Thymus (tissue), 11 donors: Measurements from ENCODE around the gene LLGL1. TPM values are rescaled to one million over a fixed set of nuclear protein-coding genes. Genes with fewer than 3 reads are reported as not detected.

Experiments
- DNase-seq, 9 donors: peaks; one replicate each; pipeline ENCODE4 v3.0.0-alpha.2; 2013; ENCODE audit warnings: low spot score in 9 of 9, low read depth in 6 of 9, missing footprints in 1 of 9
- H3K27ac ChIP-seq, 2 donors: one replicate each; pipeline ENCODE4 v1.5.1; 2013; ENCODE audit warnings: control low read depth in 1 of 2, low read depth in 1 of 2, low read length in 1 of 2, mild to moderate bottlenecking in 1 of 2, moderate library complexity in 1 of 2
- H3K27me3 ChIP-seq, 2 donors: one replicate each; pipeline ENCODE4 v1.5.1; 2013; ENCODE audit warnings: low read length in 1 of 2; ENCODE audit not compliant: control insufficient read depth in 2 of 2, insufficient read depth in 1 of 2
- H3K36me3 ChIP-seq, 2 donors: one replicate each; pipeline ENCODE4 v1.5.1; 2013; ENCODE audit warnings: low read length in 1 of 2, mild to moderate bottlenecking in 1 of 2, moderate library complexity in 1 of 2; ENCODE audit not compliant: control insufficient read depth in 2 of 2, insufficient read depth in 2 of 2
- H3K4me1 ChIP-seq, 2 donors: one replicate each; pipeline ENCODE4 v1.5.1; 2013; ENCODE audit warnings: low read length in 2 of 2; ENCODE audit not compliant: control insufficient read depth in 2 of 2, insufficient read depth in 2 of 2
- H3K4me3 ChIP-seq, 2 donors: one replicate each; pipeline ENCODE4 v1.5.1; 2013; ENCODE audit warnings: low read length in 2 of 2, control low read depth in 1 of 2, mild to moderate bottlenecking in 1 of 2
- H3K9me3 ChIP-seq, 2 donors: one replicate each; pipeline ENCODE4 v1.5.1; 2013; ENCODE audit warnings: low read length in 1 of 2, mild to moderate bottlenecking in 1 of 2; ENCODE audit not compliant: control insufficient read depth in 2 of 2, insufficient read depth in 1 of 2
- WGBS: extraction: QIAGEN DNeasy Blood & Tissue Kit; methylation state at CpG from one replicate; pipeline ENCODE4 v1.1.7; 2013; 5-methylcytosine and 5-hydroxymethylcytosine counted together
- polyA plus RNA-seq: library from polyadenylated mRNA; stranded (reverse); fragments of 200-250 nt; gene quantifications from one replicate; pipeline ENCODE4 v1.2.3, GENCODE V29; 2013
- total RNA-seq: library from RNA; stranded (reverse); fragments of 120-200 nt; gene quantifications from one replicate; pipeline ENCODE4 v1.2.4, GENCODE V29; 2013
- donor health status: healthy.

Gene LLGL1
- total and polyA plus RNA-seq, 2 donors: 8.0 to 8.3 TPM

DNA sequence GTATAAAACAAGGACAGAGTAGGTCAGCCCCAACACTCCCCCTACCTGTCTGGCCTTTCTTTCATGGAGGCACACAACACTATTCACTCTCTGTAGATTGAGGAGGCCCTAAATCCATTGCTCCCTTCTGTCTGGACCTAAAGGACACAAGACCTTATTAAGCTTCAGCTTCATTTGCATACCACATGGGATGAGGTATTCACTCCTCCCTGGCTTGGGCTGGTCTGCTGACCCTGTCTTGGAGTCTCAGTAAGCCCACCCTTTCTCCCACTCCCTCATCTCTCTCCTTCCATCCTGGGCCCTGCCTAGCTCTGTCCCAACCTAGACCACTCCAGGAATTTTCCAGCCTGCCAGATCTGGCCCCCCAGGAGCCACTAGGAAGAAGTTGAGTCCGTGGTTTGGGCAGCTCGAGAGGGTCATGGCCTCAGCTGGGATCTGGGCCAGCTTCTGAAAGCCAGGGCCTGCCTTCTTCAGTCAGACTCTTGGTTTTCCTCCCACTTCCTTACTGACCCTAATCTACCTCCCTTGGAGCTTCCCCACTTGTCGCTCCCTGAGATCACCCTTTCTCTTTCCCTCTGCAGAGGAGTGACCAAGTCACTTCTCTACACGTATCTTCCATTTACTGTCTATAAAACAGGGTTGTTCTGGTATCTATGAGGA lies 6.5 kb upstream of the LLGL1 start:
- Histone ChIP-seq H3K4me1 (no peaks in the 10 kb centered on the region), H3K27me3 (no peaks in the 10 kb centered on the region), H3K9me3 (no peaks in the 10 kb centered on the region), H3K4me3 (no peak overlapping the region), H3K36me3 (no peaks in the 10 kb centered on the region), H3K27ac (no peak overlapping the region)
- 72% methylated on average over 4 of the region's 4 CpGs for WGBS
- DNase-seq: no peak

DNA sequence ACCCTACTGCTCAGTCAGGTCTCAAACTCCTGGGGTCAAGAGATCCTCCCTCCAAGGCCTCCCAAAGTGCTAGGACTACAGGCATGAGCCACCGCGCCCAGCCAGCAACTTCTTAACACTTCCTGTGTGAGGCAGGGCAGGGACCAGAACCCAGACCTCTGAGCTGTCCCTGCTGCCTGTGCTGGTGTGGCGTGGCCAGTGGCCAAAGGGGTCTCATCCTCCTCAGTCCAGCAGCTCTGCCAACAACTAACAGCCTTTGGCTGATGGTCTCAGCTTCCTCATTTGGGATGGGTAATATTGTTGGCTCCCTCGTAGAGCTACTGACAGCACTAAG lies 1.4 kb upstream of the LLGL1 start:
- Histone ChIP-seq H3K4me1 (peaks cover 7 to 16% of the 10 kb centered on the region in 2 donors), H3K9me3 (no peaks in the 10 kb centered on the region), H3K27ac (peak overlapping the region in 1 of 2 donors; percentile 7), H3K36me3 (no peaks in the 10 kb centered on the region), H3K4me3 (no peak overlapping the region), H3K27me3 (peaks cover 0 to 6% of the 10 kb centered on the region in 2 donors)
- WGBS: 93% methylated on average over 4 of the region's 4 CpGs
- DNase-seq: no peak

DNA sequence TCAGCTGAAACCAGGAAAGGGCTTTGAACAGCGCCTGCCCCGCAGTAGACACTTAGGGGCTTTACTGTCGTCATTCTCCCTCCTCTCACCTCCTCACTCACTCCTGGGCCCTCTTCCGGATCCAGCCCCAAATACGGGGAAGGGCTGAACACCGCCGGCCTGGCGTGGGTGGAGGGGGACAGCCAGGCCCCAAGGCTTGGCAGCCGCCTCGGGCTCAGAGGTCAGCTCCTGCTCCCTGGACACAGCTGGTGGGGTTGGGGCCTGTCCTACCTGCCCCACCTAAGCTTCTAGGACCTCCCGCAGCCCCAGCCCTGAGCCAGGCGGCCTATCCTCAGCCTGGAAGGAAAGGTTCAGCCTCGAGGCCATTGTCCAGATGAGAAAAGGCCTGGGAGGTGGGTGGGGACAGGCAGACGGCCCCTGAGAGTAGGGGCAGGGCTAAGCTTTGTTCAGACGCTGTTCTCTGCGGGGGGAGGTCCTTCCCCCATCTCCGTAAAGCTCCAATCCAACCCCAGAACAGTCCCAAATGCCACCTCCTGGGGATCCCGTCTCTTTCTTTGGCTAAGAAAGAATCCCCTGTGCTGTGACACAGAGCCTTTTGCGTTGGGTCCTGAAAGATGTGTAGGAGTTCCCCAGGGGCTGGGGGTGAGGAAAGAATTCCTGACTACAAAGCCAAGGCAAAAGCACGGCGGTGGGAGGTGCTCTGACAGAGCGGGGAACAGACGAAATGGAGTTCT lies 881 bp upstream of the LLGL1 start:
- peaks cover 0 to 6% of the 10 kb centered on the region in 2 donors for H3K27me3 ChIP-seq
- peaks cover 7 to 16% of the 10 kb centered on the region in 2 donors for H3K4me1 ChIP-seq
- H3K9me3 ChIP-seq: no peaks in the 10 kb centered on the region
- H3K36me3 ChIP-seq: no peaks in the 10 kb centered on the region
- DNase-seq: peak in 1 of 9 donors; percentile 3
- H3K27ac ChIP-seq: peak overlapping the region in 1 of 2 donors; percentile 30
- 71% methylated on average over 23 of the region's 23 CpGs for WGBS
- H3K4me3 ChIP-seq: peak overlapping the region; percentile 28 to 91

DNA sequence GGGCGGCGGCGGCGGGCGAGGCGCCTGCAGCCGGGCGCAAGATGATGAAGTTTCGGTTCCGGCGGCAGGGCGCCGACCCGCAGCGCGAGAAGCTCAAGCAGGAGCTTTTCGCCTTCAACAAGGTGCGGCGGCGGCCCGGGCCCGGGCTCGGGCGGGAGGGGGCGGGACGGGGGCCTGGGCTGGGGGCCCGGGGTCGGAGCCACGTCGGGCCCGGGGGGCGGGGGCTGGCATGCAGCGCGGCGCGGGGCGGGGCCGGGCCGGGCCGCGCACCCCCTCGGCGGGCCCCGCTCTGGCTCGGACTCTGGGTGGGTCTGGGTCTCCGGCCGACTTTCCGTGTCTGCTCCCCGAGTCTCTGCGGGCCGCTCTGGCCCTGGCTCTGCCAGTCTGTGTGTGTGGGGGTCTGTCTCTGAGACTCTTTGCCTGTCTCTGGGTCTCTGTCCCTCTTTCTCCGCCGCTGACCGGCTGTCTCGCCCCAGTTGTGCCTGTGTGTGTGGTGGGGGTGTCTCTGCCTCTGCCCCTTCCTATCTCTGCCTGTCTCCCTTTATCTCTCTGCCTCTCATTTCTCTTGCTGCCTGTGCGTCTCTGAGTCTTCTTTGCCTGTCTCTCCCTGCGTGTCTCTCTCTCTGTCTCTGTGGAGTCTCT lies 328 bp downstream of the LLGL1 start:
- under 1% methylated on average over 56 of the region's 57 CpGs for WGBS
- no peaks in the 10 kb centered on the region for H3K9me3 ChIP-seq
- peak in 2 of 9 donors; percentile 2 to 34 for DNase-seq
- H3K27me3 ChIP-seq: peaks cover 0 to 6% of the 10 kb centered on the region in 2 donors
- peak overlapping the region; percentile 74 to 91 for H3K4me3 ChIP-seq
- H3K4me1 ChIP-seq: peaks cover 7 to 16% of the 10 kb centered on the region in 2 donors
- H3K36me3 ChIP-seq: no peaks in the 10 kb centered on the region
- no peak overlapping the region for H3K27ac ChIP-seq

DNA sequence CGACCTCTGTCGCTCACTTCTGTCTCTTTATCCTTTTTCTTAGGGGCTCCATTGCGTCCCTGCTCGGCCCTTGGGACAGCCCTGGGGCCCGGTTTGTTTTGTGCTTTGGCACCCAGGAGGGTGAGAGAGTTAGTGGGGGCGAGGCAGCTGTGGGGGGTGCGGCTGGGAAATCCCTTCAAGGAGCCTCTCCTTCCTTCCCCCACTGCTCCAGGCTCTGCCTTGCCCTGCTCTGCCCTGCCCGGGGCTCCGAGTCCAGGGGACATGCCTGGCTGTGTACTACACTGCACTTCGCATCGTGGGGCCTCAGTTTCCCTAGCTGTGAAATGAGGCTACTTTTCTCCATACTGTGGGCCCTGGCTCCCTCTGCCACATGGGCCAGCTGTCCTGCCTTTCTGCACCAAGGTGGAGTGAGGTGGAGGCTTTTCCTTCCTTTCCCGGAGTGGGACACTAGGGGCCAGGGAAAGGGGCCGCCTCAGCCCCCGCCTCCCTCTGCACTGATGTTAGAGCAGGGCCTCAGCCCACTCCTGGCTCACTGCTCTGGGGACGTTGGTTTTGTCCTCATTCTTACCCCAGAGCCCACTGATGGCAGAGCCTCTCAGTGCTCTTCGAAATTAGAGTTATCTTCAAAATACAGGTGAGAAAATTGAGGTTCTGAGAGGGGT lies 980 bp downstream of the LLGL1 start:
- peak overlapping the region; percentile 74 to 91 for H3K4me3 ChIP-seq
- peaks cover 7 to 16% of the 10 kb centered on the region in 2 donors for H3K4me1 ChIP-seq
- H3K9me3 ChIP-seq: no peaks in the 10 kb centered on the region
- 47% methylated on average over 16 of the region's 16 CpGs for whole genome bisulfite sequencing
- peaks cover 0 to 6% of the 10 kb centered on the region in 2 donors for H3K27me3 ChIP-seq
- H3K36me3 ChIP-seq: no peaks in the 10 kb centered on the region
- H3K27ac ChIP-seq: no peak overlapping the region
- peak in 1 of 9 donors; percentile 10 for DNase-seq

DNA sequence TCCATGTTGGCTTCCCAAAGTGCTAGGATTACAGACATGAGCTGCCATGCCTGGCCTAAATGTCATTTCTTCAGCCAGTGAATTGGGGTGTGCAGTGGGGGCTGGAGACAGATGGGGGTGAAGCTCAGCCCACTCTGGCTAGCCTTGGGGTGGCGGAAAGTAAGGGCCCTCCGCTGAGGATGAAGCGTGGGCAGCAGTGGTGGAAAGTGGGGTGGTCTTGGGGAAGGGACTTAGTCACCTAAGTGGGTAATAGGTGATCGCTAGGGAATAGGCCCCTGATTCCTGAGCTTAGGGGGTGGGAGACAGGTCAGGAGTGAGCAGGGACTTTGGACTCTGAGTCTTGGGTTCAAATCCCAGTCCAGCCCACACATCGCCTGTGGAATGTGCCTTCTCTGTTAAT lies 2.2 kb downstream of the LLGL1 start:
- WGBS: over 99% methylated on average over 5 of the region's 5 CpGs
- peaks cover 0 to 4% of the 10 kb centered on the region in 2 donors for H3K36me3 ChIP-seq
- DNase-seq: no peak
- no peak overlapping the region for H3K27ac ChIP-seq
- H3K4me3 ChIP-seq: no peak overlapping the region
- H3K27me3 ChIP-seq: peaks cover 0 to 6% of the 10 kb centered on the region in 2 donors
- peaks cover 7 to 16% of the 10 kb centered on the region in 2 donors for H3K4me1 ChIP-seq
- no peaks in the 10 kb centered on the region for H3K9me3 ChIP-seq

DNA sequence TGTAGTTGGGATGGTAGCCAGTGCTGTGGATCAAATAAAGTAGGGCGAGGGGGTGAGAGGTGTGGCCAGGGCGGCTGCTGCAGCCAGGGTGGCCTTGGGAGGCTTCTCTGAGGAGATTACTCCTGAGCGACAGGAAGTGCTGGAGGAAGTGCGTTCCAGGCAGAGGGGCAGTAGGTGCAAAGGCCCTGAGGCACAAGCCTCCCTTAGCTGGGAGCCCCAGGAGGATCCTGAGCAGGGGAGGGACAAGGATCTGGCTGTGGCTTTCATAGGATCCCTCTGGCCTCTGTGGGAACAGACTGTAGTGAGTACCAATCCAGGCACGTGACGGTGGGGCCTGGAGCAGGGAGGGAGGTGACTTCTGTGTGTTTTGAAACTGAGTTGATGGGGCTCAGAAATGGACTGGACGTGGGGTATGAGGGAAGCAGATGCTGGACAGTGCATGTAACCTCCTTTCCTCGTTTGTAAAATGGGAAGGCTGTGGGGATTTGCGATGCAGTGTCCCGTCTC lies 2.8 kb downstream of the LLGL1 start:
- no peak for DNase-seq
- H3K4me3 ChIP-seq: no peak overlapping the region
- 98% methylated on average over 10 of the region's 10 CpGs for WGBS

DNA sequence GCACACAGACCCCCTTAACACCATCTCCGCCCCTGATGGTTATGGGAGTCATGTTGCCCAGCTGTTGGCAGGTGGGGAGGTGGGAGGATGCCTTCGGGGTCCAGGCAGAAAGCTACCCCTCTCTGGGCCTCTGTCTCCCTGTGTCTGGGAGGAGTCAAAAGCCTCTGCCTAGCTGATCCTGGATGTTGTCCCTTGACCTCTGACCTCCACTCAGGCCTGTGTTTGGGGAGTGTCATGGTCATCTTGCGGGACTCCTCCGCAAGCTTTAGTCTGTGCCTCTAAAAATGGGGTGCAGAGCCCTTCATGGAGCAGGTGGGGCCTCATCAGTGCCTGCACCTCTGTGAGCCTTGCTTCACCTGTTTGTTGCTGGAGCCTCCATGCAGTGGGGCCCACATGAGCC lies 3.8 kb downstream of the LLGL1 start:
- Histone ChIP-seq H3K36me3 (peaks cover 8 to 11% of the 10 kb centered on the region in 2 donors), H3K27me3 (peaks cover 0 to 6% of the 10 kb centered on the region in 2 donors), H3K4me1 (peaks cover 7 to 16% of the 10 kb centered on the region in 2 donors), H3K4me3 (no peak overlapping the region), H3K27ac (no peak overlapping the region), H3K9me3 (no peaks in the 10 kb centered on the region)
- 92% methylated on average over 4 of the region's 4 CpGs for WGBS
- DNase-seq: no peak

More for the DNA sequence above, 2.8 kb downstream of the LLGL1 start:
- H3K4me1 ChIP-seq: peaks cover 7 to 16% of the 10 kb centered on the region in 2 donors
- H3K27me3 ChIP-seq: peaks cover 0 to 6% of the 10 kb centered on the region in 2 donors
- no peaks in the 10 kb centered on the region for H3K9me3 ChIP-seq
- no peak overlapping the region for H3K27ac ChIP-seq
- H3K36me3 ChIP-seq: peaks cover 0 to 5% of the 10 kb centered on the region in 2 donors
